Epidermal melanocyte (primary cell): Measurements from ENCODE around the gene SLAMF1.
"Not testable (repeated sequence)": the region's sequence is repeated elsewhere in the genome, so short reads cannot be mapped to it uniquely, and the experiment has no call there.

Source experiments
- DNase-seq: peaks from one replicate; pipeline ENCODE4 v3.0.0; 2011; ENCODE audit warnings: low spot score; ENCODE audit not compliant: insufficient read length

Gene SLAMF1

DNA sequence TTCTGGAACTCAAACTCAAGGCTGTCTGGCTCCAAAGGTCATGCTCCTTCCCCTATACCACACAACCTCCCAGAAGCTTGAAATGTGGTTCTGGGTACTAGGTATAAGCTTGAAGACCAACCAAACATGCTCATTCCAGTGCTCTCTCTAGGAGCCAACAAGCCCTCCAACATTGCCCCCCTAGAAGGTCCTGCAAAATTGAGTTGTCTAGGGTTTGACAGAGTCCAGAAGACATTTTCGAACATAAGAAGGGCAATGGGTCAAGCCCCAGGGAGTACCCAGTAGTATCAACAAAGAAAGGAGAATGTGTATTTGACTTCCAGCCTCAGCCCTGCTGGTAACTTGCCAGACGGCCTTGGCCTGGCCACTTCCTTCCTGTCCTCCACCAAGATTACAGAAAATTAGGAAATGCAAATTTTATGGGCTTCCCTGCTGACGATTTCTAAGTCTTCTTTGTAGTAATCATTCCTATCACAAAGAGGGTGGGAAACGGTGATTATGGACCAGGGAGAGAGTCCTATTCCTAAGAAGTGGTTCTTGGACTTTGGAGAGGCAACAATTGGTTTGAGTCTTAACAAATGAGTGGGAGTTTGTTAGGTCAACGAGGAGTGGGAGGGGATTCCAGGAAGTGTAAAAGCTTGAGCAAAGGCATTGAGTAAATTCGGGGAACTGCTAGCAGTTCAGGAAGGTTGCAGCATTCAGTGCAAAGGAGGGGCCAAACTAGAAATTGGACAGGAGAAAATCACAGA, 18.7 kb upstream of the SLAMF1 start:
- no peak for DNase-seq

DNA sequence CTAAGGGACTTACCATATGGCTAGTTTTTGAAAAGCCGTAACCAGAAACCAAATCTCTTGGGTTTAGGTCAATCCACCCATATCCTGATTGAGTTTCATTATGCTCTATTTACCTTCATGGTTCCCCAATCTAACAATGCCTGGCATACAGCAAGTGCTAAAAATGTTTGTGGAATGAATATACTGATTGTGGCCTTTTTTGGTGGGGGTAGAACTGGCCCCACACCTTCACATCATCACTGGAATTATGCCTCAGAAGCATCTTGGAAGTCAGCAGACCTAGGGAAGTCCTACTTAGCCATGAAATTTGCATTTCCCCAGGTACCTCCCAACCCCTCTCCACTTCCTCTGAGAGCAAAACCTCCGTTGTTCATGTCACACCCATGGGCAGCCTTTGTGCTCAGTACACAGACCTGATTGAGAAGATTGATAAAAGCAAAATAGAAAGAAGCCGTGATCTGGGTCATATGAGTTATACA, 17.8 kb upstream of the SLAMF1 start:
- DNase-seq: no peak

DNA sequence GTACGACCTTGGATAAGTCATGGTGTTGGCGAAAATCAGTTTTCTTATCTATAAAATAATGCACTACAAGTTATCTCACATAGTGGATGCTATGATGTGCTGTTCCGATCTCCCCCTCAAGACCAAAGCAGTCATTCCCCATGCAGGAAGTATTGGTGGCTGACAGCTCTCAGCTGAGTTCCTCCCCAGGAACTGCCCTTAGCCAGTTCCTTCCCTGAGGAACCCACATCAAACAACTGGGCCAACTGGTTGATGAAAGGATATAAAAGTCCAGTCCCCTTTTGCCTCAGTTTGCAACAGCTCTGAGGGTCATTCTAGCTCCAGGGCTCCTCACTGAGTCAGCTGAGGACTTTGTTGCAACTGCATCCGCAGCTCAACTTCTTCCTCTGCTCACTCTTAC, 16.1 kb upstream of the SLAMF1 start:
- DNase-seq: no peak

DNA sequence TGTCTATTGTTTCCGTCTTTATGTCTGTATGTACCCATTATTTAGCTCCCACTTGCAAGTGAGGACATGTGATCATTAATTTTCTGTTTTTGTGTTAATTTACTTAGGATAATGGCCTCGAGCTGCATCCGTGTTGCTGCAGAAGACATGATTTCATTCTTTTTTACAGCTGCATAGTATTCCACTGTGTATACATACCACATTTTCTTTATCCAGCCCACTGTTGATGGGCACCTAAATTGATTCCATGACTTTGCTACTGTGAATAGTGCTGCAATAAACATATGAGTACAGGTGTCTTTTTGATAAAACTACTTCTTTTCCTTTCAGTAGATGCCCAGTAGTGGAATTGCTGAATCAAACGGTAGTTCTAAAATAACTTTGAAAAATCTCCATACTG, 12.7 kb upstream of the SLAMF1 start:
- DNase-seq: no peak

DNA sequence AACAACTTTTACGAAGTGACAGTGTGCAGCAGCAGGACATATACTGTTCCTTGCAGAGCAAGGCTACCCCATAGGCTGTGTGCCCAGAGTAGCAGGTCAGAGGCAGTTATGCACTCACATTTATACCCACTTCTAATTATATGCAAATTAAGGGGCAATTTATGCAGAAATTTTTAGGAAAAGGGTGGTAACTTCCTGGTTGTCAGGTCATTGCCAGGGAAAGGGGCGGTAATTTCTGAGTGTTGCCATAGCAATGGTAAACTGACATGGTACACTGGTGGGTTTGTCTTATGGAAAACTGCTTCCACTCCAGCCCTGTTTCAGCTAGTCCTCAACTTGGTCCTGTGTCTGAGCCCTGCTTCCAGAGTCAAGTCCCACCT, 12.0 kb upstream of the SLAMF1 start:
- DNase-seq: no peak

DNA sequence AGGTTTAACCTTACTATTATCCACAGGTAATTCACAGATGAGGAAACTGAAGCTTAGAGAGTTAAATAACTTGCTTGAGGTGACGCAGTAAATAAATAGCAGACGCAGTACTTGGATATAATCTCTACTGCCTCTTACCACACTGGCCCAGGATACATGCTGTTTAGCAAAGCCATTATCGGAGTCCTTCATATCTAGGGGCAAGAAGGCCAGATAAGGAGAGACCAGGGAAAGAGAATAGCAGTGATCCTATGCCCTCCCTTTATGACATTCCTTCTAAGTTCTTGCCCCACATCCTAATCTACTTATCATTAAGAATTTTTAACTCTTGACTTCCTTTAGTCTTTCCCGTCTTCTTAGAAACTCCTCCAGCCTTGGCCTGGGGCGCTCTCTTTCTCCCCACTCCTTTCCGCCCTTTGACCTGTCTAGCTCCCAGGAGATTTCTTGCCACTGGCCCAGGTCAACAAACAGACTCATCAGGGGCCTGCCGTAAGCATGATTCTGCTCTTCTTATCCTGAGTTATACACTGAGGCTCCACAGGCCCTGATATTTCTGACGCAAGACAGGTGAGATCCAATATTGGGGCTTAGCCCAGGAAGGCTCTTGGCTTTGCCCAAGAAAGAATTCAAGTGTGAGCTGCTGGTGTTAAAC, 11.4 kb upstream of the SLAMF1 start:
- DNase-seq: no peak

DNA sequence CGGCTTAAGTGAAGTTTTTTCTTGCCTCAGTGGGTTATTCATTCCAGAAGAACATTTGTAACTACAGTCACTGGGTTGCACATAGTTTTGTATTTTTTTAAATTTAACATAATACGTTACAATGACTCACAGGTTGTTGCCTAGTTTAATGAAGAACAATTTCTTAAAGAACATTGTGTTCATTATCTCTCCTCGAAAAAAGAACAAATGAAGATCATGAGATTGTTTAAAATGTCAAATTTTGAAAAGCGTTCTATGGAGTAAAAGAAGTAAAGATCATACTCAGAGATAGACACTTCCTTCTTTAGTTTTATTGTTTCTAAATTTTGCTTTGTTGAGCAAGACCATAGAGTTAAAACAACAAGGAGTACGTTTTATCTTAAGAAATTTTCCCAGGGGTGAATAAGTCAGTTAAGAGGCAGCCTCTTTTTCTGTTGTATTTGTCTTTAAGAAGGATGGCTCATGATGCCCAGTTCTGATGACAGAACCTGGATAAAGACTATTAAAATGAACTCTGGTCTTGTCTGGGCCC, 10.5 kb upstream of the SLAMF1 start:
- no peak for DNase-seq

DNA sequence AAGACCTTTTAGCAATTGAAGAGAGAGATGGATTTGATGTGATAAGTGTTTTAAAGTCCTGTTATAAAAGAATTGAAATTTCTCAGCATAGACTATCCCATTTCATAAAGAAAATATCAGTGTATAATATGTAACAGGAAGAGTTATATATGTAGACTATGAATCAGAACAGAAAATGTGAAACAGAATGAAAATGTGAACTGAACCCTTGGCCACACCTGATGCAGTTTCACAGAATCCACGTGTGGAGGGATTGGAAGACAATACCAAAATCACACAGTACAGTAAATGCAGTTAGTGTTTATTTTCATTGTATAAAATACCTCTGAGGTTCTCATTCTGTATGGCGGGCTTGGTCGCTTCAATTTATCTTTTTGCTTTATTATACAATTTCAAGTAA, 9.9 kb upstream of the SLAMF1 start:
- no peak for DNase-seq

DNA sequence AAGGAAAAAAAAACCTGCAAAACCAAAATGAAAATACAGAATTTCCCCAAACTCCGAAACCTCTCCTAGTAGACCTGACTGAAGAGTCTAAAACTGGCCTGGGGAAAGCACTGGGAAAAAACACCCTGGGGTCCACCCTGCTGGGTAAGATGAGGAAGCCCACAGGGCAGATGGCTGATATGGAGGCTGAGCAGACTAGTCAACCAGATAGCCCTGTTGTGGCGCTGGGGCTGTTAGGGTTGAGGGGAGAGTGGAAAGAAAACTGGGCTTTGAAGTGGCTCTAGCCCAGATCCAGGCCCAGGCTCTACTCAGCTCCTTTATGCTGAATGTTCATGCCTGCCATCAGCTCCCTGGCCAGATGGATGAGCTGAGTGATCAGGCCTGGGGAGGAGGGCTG, 6.8 kb upstream of the SLAMF1 start:
- DNase-seq: no peak

DNA sequence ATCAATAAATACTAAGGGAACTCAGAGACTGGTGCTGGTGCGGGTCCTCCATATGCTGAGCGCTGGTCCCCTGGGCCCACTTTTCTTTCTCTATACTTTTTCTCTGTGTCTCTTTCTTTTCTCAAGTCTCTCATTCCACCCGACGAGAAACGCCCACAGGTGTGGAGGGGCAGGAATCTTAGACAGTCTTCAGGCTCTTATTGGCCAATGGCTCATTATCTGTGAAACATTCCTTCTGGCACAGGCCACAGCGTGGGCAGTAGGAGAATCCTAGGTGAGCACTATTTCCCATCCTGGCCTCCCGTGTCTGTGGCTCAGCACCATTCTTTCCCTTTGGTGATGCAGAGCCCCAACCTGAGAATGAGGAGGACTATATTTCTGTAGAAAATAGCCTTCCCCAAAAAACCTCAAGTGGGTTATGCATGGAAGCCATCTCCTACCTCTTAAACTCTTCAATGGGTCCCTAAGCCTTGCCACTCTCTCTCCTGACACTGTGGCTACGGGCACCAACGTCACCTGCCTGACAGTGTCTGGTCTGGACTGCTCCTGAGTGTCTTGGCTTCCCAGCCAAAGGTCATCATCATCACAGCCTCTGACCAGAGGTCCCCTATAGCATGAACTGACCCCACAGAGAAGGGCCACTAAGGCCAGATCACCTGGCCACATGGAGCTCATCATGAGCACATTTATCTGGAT, 6.2 kb upstream of the SLAMF1 start:
- no peak for DNase-seq

DNA sequence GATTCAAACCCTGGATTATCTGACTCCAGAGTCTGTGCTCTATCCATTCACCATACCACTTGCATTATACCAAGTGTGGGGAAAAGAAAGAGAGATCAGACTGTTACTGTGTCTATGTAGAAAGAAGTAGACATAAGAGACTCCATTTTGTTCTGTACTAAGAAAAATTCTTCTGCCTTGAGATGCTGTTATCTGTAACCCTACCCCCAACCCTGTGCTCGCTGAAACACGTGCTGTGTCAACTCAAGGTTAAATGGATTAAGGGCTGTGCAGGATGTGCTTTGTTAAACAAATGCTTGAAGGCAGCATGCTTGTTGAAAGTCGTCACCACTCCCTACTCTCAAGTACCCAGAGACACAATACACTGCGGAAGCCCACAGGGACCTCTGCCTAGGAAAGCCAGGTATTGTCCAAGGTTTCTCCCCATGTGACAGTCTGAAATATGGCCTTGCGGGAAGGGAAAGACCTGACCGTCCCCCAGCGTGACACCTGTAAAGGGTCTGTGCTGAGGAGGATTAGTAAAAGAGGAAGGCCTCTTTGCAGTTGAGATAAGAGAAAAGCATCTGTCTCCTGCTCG, 5.3 kb upstream of the SLAMF1 start:
- DNase-seq: not testable (repeated sequence)

DNA sequence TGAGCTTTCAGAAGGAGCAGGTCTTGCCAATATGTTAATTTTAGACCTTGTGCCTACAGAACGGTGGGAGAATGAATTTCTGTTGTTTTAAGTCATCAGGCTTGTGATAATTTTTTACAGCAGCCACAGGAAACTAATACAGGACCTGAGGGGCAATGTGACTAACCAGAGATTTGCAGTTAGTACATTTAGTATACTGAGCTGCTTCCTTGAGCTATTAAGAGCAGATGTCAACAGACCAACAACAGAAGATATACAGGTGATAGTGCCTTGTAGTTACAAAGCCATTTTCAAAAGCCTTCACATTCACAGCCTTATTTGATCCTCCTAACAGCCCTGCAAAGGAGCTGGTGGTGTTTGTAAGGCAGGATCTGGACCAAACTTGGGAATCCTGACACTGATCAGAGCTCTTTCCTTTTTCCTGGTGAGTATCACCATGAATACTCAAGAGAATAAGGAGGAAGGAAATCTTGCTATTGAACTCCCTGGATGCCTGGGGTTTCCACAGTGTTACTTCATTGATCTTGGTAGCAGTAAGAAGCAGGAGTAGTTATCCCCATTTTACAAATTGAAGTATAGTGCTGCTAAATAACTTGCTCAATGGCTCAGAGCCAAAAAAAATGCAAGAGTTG, 4.7 kb upstream of the SLAMF1 start:
- no peak for DNase-seq

DNA sequence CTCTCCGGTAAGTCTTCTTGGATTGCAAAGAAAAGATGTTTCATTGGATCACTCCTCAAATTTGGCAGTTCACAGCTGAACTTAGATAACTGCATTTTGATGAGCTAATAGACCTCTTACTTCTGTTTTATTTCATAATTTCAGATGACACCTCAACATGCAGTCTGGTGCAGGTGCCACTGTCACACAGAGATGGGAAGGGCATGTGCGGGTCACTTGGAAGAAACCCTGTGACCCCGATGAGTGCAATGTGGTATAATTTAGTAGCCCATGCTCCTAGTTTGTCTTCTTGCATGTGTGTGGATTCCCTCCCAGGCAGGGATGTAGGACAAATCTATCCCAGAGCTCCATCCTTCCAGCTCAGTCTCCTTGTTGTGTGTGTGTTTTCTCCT, 481 bp upstream of the SLAMF1 start:
- no peak for DNase-seq

DNA sequence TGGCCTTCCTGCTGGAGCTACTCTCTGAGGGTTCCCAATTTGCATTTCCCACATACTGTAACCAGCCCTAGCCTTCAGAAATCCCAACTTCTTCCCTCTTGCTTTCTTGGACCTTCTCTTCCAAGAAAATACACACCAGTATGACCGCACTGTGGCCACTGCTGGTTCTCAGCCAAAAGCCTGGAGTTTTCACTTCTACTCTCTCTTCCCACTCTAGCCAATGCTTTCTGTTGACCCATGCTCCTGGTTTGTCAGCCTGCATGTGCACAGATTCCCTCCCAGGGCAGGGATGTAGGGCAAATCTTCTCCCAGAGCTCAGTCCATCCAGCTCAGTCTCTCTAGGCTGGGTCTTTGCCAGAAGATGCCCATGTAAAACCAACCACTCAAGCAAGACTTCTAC, 664 bp downstream of the SLAMF1 start:
- no peak for DNase-seq

DNA sequence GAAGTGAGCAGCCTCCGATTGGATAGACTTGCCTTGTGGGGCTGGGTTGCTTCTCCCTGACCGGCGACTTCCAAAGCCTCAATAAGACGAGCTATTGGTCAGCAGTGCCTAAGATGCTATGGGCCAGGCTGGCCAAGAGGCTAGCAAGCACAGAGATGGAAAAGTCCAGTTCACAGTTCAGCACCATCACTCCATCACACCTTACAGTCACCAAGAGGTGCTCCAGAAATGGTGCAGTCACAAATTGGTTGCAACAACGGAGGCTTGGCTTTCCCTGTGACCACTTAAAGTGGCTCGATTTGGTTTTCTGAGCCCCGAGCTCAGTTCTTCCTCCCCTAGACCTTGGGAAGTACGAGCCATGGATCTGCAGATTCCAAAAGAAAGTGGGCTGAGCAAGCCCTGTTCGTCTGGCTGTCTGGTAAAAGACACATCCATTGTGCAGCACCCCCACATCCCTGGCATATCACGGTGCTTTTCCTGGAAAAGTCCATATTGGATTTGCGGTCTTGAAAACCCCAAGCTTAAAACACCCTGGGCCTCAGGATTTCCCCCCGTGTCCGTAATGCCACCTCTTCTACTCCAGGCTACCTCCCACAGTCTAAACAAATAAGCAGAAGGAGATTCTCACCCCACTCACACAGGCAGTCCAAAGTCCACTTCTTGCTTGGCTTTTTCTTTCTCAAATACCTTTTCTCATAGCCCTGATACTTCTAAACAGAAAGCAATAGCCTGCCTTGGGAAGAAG, 1.3 kb downstream of the SLAMF1 start:
- DNase-seq: no peak

DNA sequence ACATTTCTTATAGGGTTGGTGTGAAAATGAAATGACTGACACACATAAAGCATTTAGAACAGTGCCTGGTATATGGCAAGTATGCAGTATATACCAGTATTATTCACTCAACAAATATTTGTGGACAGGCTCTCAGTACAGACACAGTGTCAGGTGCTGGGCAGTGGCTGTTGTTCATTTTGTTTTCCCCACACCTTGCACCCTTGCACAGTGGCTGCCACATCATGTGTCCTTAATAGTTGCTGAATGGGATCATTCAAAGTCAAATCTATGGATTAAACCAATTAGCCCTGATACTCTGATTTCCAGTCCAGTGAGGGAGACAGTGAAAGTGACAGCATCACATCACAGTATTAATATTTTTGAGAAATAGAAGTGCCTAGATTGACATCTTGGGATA, 2.4 kb downstream of the SLAMF1 start:
- no peak for DNase-seq

DNA sequence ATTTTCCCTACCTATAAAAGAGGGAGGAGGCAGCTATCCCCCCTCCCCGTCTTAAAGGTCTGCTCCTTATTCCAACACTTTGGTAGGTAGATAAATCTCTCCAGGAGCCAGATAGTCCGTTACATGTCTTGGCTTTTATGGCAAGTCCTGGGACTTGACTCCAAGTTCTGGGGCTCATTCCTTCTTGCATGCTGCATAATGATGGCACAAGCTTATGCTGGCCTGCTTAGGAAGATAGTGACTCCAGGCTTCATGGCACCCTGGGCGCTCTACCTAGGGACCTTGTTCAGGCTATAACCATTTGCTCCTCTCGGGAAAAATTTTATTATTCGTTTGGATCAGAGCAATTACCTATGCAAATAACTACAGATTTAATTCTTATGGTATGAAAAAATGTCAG, 3.7 kb downstream of the SLAMF1 start:
- no peak for DNase-seq

DNA sequence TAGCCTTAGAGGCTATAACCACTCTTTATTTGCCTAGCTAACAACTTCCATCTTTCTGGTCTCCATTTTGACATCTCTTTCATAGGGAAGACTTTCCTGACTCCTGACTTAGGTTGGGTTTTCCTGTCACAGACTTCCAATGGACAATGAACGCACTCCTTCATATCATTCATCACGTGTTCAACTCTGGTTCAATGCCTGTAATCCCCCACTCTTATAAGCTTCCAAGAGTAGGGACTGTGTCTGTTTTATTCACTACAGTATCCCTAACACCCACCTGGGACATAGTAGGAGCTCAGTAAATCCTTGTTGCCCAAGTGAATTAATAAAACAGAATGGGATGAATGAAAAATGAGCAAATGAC, 4.6 kb downstream of the SLAMF1 start:
- no peak for DNase-seq

DNA sequence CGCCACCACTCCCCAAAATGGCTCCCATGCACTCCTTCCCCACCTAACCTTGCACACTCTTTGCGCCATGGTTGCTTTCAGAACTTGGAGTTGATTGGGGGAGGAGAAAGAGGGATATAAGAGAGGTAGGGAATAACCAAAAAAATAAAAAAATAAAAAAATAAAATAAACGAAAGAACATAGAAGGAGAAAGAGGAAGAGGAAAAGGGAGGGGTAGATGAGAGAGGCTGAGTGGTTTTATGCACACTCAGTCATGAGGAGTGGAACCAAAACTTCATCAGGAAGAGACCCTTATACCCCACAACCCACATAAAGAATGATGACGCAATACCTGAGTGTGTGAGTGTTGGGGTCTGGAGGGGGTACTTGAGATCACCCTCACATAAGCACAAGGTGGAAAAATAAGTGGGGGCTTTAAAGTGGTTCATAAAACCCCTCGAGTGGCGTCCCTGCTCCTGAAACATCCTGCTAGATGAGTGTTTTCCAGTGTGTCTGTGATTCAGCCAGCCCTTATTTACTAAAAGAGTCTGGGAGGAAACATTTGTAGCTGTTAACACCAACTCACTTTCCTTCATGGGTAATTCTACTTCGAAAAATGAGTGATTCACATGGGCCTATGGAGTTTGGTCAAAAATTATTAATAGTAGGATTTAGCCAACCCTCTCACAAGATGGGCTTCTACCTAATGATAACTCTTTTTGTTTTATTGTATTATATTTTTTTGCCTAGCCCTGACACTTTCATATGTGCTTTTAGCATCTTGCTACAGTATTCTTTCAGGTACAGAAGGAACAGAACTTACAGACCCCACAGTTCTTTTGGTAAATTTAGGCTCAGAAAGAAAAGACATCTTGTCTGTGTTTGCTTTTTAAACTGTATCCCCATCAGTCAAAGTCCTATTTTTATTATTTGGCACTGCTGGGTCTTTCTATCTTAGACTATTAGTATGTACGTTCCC, 5.2 kb downstream of the SLAMF1 start:
- no peak for DNase-seq
